RPMI8226 (cell line): ENCODE data around the gene MED6.

Experiments used
- DNase-seq: peaks from one replicate; pipeline ENCODE4 v3.0.0-alpha.2; 2015

MED6 gene

DNA sequence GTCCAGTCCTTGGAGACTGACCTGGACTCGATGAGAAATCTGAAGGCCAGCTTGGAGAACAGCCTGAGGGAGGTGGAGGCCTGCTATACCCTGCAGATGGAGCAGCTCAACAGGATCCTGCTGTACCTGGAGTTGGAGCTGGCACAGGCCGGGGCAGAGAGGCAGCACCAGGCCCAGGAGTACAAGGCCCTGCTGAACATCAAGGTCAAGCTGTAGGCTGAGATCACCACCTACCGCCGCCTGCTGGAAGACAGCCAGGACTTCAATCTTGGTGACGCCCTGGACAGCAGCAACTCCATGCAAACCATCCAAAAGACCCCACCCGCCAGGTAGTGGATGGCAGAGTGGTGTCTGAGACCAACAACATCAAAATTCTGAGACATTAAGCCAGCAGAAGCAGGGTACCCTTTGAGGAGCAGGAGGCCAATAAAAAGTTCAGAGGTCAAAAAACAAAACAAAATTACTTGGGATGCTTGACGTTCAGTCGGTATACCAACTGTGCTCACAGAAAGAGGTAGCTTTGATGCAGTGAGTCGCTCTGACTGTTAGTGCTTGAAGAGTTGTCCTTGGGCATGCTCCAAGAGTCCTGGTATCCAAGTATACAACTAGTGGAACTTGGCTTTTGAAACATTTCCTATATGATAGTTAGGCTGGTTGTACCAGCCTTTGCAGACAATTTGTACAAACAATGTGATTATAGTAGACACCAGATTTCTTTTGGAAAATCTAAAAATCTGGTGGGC, 4.8 kb downstream of the MED6 start:
- DNase-seq: no peak

DNA sequence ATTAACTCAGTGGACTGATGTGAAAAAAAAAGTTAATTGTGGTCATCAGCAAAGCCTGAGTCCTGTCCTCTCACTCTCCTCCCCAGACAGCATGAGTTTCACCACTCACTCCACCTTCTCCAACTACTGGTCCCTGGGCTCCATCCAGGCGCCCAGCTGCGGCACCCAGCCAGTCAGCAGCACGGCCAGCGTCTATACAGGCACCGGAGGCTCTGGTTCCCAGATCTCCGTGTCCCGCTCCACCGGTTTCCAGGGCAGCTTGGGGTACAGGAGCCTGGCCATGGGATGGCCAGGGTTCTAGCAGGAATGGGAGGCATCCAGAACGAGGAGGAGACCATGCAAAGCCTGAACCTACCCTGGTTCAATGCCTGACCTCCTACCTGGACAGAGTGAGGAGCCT, 6.0 kb downstream of the MED6 start:
- no peak for DNase-seq

DNA sequence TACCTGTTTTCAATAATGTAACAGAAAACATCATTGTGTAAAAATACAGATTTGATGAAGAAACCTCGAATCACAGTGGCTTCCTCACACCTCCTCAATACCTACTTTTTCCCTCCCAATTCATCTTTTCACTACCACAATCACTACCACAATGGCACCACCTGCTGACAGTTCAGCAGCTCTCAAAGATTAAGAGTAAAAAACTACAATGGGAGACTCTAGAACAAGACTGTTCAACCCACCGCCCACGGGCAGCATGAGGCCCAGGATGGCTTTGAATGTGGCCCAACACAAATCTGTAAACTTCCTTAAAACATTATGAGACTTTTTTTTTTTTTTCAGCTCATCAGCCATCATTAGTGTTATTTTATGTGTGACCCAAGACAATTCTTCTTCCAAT, 15.2 kb downstream of the MED6 start:
- DNase-seq: no peak

DNA sequence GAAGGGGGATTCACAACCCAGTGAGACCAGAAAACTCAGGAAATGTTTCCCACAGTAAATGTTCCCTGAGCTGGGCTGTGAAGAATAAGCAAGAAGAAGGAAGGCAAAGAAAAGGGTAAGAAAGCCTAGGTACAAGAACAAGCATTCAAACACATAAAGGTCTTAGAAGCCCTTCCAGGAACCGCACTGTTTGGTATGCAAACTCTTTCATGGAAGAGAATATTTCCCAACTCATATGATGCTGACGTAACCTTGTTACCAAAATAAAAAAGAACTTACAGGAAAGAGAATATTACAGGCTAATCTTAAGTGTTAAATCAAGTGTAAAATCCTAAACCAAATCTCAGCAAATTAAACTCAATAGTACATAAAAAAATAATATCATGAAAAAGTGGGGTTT, 23.6 kb downstream of the MED6 start:
- DNase-seq: no peak

DNA sequence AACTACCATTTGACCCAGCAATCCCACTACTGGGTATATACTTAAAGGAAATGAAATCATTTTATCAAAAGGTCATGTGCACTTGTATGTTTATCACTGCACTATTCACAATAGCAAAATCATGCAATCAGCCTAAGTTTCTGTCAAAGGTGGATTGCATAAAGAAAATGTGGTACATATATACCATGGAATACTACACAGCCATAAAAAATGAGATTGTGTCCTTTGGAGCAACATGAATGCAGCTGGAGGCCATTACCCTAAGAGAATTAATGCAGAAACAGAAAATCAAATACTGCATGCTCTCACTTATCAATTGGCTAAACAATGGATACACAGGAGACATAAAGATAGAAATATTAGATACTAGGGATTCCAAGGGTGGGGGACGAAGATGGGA, 27.4 kb downstream of the MED6 start:
- no peak for DNase-seq

DNA sequence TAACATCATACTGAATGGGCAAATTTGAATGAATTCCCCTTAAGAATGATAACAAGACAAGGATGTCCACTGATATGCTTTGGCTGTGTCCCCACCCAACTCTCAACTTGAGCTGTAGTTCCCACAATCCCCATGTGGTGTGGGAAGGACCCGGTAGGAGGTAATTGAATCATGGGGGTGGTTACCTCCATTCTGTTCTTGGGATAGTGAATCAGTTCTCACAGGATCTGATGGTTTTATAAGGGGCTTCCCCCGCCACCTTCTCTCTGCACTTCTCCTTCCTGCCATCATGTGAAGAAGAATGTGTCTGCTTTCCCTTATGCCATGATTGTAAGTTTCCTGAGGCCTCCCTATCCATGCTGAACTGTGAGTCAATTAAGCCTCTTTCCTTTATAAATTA, 29.3 kb downstream of the MED6 start:
- DNase-seq: no peak

DNA sequence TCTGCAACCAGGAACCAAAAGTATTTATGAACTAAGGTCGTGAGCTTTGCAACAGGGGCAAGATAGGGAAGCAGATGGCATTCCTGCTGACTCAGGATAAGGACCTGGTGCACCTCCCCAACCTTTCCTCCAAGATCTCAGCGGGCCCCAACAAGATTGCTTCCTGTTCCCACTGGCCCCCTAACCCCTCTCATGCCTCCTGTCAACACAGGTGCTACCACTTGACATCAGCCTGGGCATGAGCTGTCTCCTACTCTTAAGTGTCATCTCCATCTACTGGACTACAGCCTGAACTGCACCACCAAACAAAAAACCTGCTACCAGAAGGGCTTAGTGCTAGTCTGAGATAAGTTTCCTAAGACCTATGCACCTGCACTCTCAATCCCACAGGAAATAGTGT, 32.7 kb downstream of the MED6 start:
- peak; percentile 39 for DNase-seq

DNA sequence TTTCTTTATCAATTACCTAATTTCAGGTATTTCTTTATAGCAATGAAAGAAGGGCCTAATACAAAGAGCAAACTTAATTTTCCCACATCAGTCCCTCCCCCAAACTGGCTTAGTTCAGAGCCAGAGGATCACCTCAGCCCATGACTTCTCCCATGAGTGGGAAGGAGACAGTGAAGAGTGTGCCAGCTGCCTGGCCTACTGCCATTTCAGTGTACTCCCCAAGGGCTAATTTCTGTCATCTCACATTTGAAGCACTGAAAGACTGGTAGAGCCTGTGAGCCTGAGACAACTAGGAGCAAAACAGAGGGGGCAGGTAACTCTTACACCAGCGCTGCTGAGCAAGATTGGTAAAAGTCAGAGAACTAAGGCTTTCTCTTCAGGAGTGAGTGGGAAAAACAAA, 36.6 kb downstream of the MED6 start:
- DNase-seq: no peak

DNA sequence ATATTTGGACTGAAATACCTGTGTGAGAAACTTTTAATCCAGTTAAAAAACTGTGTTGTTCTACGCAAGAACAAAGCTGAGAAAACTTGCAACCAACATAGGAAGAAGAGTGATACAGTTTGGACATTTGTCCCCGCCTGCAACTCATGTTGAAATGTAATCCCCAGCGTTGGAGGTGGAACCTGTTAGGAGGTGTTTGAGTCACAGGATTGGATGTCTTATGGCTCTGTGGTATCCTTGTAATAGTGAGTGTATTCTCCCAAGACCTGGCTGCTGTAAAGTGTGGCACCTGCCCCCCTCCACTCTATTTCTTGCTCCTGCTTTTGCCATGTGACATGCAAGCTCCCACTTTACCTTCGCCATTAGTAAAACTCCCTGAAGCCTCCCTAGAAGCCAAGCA, 37.0 kb downstream of the MED6 start:
- no peak for DNase-seq

DNA sequence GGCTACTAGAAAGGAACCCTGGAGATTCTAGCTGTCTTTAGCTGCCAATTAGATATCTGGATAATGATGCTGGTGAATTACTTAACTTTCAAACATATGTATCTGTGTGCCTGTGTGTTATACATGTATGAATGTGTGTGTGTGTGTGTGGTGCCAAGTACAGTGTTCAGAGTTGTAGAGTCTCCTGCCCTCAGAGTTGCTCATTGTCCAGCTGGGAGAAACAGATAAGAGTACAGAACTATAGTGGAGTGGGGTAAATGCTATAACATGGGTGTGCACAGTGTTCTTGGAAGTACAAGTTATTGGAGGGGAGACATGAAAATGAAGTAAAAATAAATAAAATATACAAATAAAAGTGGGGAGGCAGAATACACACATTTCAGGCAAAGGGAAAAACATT, 42.1 kb downstream of the MED6 start:
- no peak for DNase-seq

DNA sequence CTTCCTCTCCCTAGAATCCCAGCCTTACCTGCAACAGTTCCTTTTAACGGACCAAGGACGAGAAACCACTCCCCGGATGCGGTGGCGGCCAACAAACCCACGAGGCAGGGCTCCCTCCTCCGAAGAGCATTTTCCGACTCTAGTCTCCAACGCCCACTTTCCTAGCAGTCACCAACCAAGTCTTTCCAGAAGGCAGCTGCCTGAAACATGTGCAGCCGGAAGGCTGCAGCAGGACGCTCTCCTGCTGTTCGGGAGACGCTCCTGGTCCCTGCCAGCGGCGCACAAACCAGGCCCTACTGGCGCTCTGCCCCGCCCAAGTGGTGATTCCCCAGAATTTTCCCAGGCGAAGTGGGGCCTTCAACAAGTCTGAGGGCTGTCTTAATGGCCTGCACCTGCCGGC, 44.6 kb downstream of the MED6 start:
- no peak for DNase-seq

DNA sequence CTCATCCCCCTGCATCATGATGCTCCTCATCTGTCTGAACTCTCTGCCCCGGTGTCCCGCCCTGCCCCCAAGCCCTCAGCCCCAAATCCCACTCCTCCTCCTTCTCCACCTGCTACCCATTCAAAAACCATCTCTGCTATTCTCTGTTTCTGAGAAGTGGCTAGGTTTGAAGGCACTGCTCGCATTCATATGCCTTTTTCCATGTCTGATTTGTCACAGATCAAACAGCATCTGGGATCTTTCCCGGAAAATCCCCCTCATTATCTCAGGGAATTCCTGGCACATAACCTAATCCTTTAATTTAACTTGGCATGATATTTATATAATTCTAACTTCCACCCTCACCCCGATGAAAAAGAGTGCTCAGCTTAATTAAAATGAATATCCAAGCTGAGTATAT, 62.4 kb downstream of the MED6 start:
- DNase-seq: no peak

DNA sequence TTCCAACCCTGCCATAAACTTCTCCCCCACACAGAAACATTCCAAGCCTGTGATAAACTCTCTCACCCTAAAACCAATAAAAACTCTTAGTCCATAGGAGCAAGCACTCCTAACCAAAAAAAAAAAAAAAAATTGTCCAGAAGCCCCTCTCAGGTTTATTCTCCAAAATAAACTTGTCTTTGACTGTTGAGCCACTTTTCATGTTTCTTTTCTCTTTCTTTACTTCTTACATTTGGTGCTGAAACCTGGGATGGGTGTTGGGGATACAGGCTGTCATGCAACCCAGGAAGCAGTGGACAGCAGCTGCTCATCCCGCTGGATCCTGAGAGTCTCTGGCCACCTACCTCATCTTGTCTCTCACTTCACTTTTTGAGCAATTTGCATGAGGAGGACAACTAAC, 63.6 kb downstream of the MED6 start:
- no peak for DNase-seq

DNA sequence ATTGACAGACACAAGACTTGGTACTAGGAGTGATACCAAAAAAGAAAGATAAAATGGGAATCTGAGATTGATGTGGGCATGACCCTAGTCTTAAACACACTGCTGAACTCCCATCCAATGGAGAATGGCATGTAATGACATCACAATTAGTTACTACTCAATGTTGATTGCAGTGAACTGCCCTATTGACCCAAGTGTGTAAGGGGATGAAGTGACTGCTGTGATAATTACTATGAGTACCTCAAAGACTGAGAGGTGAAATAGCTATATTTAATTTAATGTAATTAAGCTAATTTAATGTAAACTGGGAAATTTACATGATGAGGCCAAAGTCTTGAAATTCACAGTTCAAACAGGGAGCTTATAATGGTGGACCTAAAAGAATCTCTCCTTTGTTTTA, 65.6 kb downstream of the MED6 start, which contains the start of gene ADAM20:
TSS of gene ADAM20 (minus strand) at position 101 of the 400 bp plus-strand sequence. CDS start 10,247 bp downstream, outside the sequence.
- DNase-seq: no peak
